Ammon's horn (tissue), 1 donor: Measurements from ENCODE around the gene MCRIP2.

Experiments used
- DNase-seq: peaks from one replicate; pipeline ENCODE4 v3.0.0-alpha.2; 2016; ENCODE audit warnings: low spot score

Gene MCRIP2

DNA sequence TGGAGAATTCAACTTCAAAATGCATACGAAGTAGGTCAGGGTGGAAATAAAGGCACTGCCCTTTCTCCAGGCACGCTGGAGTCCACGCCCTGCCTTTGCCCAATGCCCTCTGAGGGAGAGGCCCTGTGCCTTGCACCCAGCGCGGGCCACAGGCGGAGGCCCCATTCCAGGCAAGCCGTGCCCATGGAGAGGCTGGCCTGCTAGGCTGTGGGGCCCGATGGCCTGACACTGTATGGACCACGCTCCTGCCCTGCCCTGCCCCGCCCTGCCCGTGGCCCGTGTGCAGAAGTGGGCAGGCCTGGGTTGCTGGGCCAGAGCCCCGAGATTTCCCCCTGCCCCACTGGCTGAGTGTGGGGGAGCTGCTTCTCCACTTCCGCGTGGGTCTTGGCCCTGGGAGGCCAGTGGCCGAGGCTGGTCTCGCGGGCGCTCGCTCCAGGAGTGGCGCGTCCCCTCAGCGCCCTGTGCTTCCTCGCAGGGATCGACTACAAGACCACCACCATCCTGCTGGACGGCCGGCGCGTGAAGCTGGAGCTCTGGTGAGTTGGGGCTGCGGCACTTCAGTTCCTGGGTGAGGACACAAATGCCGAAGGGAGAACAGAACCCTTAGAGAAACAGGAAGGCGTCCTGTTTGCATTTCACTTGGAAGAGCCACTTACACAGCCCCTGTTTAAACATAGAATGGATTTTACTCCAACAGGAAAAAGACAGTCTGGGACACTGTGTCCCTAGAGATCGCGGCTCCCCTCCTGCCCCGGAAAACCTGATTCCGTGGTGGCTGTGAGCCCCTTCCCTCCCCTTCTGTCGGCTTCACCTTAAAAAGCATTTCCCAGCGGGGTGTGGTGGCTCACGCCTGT, 24.7 kb upstream of the MCRIP2 start:
- DNase-seq: no peak

- DNase-seq: no peak
Observed at GRCh38 chr16:617855-618254, 23.8 kb upstream of the MCRIP2 start.

- DNase-seq: no peak
Observed at GRCh38 chr16:619476-620100, 22.0 kb upstream of the MCRIP2 start.

DNA sequence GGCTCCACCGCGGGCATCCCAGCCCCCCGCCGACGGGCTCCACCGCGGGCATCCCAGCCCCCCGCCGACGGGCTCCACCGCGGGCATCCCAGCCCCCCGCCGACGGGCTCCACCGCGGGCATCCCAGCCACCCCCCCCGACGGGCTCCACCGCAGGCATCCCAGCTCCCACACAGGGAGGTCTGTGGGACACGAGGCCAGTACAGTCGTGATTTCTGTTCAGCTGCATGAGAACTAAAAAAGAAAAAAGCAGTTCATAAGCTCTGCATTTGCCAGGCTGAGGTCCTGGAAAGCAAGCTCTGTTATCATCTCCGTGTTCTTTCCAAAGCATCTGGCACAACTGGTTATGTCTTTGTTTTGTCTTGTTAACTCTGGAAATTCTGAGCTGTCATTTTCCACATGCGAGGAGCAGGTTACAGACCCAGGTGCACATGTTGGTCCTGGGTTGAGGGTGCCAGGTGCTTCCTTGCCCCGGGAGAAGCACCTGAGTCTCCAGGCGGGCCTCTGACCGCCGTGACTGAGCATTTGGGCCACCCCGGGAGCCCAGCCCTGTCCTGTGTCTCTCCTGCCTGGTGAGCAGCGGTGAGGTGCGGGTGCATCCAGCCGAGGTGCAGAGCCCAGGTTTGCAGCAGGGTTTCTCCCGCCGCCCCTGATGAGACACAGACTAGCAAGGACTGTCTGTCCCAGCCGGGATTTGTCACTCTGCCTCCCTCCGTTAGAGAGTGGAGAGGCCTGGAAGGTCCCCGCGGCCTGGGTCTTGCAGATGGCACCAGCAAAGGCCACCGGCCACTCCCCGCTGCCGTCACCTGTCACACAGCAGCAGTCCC, 20.7 kb upstream of the MCRIP2 start:
- DNase-seq: no peak

- DNase-seq: peak; percentile 43
Observed at GRCh38 chr16:621526-622105, 20.0 kb upstream of the MCRIP2 start.

GRCh38 chr16:622920-623280, 18.7 kb upstream of the MCRIP2 start:
- DNase-seq: no peak

DNA sequence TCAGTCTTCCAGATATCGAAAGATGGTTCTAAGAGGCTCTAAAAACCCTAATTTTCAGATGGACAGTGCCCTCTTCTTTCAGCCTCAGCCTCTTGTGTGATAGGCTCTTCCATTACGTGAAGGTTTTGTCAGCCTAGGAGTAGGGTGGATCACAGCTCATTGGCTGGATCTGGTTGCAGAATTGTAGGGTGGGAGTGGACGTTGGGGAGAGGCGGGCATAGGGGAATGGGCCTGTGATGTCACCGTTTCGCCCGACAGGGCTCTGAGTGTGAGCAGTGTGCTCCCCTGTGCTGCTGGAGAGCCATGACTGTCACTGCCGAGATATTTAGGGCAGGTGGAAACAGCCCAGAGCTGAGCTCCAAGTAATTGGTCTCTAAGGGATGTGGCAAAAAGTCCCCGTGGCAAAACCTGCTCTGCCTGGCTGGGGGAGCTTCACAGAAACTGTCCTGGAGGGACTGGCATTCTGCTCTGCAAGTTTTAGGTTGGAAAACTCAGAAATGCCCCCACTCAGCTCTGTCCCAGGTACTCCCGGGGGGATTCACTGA, 17.0 kb upstream of the MCRIP2 start:
- no peak for DNase-seq

GRCh38 chr16:625117-625976, 16.3 kb upstream of the MCRIP2 start:
- no peak for DNase-seq

DNA sequence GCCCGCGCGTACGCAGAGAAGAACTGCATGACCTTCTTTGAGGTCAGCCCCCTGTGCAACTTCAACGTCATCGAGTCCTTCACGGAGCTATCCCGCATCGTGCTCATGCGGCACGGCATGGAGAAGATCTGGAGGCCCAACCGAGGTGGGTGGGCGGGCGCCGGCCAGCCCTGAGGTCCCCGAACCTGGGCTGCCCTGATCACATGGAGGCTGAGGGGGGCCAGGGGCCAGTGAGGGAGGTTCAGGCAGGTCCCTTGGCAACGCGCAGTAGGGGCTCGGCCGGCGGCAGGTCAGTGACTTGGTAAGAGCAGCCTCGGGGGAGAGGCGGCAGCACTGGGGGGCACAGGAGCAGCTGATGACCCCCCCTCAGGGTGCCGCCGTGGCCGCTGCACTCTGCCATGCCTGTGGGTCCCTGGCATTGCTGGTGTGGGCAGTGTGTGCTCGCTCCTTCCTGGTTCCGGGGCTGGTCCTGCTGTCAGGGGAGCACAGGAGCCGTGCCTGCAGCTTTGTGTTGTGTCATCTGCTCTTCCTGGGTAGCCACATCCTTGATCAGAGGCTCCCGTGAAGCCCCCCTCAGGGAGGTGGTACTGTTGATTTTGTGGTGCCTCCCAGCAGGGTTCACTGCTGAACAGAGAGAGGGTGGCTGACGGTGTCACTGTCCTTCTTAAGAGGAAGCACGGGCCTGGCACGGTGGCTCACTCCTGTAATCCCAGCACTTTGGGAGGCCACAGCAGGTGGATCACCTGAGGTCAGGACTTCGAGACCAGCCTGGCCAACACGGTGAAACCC, 15.5 kb upstream of the MCRIP2 start:
- no peak for DNase-seq

DNA sequence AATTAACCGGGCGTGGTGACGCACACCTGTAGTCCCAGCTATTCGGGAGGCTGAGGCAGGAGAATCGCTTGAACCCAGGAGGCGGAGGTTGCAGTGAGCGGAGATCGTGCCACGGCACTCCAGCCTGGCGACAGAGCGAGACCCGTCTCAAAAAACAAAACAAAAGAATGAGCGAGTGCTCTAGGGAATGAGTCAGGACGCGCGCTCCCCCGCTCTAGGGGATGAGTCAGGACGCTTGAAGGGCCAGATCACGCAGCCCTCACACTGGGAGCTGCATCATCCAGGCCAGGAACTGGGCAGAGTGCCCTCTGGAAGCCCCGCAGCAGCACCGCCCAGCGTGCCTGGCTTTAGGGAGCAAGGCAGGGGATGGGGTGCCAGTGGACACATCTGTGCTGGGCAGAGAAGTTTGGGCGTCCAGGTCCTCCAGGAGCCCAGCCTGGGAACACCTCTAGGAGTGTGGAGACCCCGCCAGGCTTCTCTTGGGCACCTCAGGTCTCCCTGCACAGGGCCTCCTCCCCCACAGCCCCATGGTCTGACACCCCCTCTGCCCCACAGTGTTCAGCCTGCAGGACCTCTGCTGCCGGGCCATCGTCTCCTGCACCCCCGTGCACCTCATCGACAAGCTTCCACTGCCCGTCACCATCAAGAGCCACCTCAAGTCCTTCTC, 14.7 kb upstream of the MCRIP2 start:
- DNase-seq: peak; percentile 70

GRCh38 chr16:627454-628239, 14.0 kb upstream of the MCRIP2 start:
- no peak for DNase-seq

DNA sequence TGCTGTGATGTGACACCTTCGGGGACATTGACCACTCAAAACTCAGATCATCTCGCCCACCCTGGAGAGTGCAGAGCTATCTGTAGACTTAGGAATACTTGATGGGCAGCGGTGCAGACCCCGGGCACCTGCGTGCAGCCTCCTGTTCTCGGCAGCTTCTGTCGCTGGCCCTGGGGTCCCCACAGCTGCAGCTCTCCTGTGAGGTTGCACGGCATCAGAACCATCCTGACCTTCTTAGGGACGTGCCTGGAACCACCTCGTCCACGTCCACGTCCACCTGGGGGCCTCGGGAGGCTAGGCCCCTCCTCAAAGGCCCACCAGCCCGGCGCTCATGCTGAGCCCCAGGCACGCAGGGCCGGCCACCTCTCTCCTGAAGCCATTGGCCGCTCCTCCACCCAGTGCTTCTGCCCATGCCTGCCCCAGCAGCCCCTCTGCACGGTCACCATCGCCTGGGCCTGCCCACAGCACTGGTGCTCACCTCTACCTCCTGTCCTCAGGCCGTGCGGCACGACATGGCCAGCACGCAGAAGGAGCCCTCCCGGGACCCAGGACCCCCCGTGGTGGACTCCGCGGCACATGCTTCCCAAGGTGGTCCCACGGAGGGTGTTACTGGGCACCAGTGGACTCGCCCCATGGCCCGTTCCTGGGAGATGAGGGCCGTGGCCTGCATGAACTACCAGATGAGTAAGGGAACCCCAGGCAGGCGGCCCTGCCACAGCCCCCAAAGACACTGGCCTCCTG, 13.1 kb upstream of the MCRIP2 start:
- no peak for DNase-seq

DNA sequence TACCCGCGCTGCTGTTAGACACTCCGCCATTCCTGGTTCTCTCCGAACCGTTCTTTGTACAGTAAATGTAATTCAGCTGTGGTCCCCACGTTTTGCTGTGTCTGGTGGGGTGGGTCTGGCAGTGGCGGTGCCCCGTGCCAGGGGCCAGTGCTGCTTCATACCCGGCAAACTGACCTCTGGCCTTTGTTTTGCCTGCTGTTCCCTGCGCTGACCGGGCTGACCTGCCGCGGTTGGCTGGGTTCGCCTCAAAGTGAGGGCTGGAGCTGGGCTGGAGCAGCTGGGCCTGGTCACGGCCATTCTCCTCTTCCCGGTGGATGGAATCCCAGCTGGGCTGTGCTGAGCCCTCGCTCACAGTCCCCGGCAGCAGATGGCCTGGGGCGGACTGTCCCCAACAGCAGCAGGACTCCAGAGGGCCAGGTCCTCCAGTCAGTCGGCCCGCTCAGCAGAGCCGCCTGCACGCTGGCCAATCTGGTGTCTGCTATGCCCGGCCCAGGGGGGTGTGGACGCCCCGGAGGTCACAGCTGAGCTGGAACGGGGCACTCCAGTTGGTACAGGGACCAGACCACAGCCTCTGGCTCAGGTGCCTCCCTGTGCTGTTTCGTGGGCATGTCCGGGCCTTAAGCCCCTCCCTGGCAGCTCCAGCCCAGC, 12.3 kb upstream of the MCRIP2 start:
- DNase-seq: no peak

- DNase-seq: no peak
Observed at GRCh38 chr16:629833-630248, 11.8 kb upstream of the MCRIP2 start.

- no peak for DNase-seq
Observed at GRCh38 chr16:630249-630814, 11.3 kb upstream of the MCRIP2 start.

DNA sequence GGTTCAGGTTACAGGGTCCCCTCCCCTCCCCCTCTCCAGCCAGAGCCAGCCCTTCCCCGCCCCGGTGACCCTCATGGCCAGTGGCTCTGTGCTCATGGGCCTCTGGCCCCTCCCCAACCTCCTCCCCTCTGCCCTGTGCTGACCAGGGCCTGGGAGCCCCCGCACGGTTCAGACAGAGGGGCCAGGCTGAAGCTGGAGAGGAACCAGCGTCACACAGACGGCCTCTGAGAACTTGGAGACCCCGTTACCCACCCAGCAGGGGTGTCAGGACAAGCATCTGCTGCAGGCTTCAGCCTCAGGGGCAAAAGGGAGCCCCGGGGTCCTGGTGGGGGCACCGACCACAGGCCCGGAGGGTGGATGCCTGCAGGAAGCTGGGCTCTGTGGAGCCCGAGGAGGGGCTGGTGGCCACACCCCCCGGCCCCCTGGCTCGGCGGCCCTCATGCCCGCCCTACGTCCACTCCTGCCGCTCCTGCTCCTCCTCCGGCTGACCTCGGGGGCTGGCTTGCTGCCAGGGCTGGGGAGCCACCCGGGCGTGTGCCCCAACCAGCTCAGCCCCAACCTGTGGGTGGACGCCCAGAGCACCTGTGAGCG, 10.7 kb upstream of the MCRIP2 start, which contains the start of gene WFIKKN1:
Gene WFIKKN1 (plus strand): TSS at position 171 of the 591 bp plus-strand sequence. CDS start 269 bp downstream, at position 440.
- DNase-seq: no peak
